Kidney tubule cell (primary cell): Measurements from ENCODE around the gene FOXF1.

Source experiments
- DNase-seq: peaks from one replicate; pipeline ENCODE4 v3.0.0-alpha.2; 2018; ENCODE audit warnings: low spot score

Gene FOXF1

DNA sequence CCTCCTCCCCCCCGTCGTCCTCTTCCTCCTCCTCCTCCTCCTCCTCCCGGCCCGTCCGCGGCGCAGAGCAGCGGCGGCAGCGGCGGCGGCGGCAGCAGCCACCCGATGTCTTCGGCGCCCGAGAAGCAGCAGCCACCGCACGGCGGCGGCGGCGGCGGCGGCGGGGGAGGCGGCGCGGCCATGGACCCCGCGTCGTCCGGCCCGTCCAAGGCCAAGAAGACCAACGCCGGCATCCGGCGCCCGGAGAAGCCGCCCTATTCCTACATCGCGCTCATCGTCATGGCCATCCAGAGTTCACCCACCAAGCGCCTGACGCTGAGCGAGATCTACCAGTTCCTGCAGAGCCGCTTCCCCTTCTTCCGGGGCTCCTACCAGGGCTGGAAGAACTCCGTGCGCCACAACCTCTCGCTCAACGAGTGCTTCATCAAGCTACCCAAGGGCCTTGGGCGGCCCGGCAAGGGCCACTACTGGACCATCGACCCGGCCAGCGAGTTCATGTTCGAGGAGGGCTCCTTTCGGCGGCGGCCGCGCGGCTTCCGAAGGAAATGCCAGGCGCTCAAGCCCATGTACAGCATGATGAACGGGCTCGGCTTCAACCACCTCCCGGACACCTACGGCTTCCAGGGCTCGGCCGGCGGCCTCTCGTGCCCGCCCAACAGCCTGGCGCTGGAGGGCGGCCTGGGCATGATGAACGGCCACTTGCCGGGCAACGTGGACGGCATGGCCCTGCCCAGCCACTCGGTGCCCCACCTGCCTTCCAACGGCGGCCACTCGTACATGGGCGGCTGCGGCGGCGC, at the start of gene FOXF1:
TSS of gene FOXF1 (plus strand) at position 63 of the 797 bp plus-strand sequence. CDS start at position 106, 43 bp downstream.
- peak; percentile 26 for DNase-seq

DNA sequence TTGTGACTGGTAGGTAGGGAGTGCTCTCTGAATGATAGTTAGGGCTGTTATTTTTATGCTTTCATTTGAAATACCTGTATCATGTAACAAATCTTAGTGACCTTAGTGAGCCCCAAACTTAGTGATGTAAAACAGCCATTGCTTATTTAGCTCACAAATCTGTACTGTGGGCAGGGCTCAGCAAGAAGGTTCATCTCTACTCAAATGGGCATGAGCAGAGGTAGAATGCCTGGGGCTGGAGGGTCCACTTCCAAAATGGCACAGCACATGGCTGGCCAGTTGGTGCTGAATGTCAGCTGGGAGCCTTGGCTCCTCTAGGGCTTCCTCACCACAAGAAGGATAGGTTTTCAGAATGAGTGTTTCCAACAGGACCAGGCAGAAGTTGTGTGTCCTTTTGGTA, 49.3 kb upstream of the FOXF1 start:
- no peak for DNase-seq

DNA sequence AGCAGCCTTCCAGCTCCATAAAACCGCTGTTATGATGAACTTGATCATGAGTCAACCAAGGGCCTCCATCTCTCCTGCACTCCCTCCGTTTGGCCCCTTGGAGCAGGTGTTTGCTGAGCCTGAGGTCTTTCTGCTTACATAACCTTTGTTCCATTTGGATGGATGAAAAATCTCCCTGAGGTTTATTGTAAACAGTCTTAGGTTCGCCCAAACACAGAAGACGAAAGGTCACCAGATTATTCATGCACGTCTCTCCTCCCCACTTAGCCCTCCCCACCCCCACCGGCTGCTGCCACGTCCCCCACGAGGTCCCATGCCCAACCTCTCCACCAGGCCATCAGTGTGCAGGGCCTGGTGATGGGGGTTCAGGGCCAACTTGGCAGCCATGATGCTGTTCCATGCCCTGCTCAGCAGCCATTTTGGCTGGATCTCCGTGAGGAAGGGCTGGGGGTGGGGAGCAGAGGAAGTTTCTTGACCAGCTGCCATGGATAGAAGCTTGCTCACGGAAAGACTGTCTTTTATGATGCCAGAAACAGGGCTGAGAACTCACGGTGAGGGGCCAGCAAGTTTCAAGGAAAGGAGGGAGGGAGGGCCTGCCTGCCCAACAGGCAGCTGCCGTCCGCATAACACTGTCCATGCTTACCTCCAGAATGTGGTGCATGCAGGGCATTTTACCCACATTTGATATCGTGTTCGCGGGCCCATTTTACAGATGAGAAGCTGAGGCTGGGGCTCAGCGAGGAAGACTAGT, 47.8 kb upstream of the FOXF1 start:
- DNase-seq: no peak

DNA sequence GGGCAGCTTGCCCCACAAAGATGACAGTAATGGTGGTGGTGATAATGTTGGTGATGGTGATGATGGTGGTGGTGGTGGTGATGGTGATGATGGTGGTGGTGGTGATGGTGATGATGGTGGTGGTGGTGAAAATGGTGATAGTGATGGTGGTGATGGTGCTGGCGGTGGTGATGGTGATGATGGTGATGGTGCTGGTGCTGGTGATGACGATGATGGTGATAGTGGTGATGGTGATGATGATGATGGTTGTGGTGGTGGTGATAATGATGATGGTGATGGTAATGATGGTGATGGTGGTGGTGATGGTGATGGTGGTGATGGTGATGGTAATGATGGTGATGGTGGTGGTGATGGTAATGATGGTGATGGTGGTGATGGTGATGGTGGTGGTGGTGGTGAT, 46.3 kb upstream of the FOXF1 start:
- no peak for DNase-seq

DNA sequence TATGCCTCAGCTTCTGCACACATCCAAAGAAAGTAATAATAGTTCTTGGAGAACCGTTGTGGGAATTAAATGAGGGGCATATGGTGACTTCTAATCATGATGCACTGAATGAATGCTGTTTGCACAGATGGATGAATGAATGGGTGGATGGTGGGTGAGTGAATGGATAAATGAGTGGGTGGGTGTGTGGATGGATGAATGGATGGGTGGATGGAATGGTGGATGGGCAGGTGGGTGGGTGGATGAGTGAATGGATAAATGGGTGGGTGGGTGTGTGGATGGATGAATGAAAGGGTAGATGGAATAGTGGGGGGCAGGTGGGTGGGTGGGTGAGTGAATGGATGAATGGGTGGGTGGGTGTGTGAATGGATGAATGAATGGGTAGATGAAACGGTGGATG, 44.9 kb upstream of the FOXF1 start:
- no peak for DNase-seq

DNA sequence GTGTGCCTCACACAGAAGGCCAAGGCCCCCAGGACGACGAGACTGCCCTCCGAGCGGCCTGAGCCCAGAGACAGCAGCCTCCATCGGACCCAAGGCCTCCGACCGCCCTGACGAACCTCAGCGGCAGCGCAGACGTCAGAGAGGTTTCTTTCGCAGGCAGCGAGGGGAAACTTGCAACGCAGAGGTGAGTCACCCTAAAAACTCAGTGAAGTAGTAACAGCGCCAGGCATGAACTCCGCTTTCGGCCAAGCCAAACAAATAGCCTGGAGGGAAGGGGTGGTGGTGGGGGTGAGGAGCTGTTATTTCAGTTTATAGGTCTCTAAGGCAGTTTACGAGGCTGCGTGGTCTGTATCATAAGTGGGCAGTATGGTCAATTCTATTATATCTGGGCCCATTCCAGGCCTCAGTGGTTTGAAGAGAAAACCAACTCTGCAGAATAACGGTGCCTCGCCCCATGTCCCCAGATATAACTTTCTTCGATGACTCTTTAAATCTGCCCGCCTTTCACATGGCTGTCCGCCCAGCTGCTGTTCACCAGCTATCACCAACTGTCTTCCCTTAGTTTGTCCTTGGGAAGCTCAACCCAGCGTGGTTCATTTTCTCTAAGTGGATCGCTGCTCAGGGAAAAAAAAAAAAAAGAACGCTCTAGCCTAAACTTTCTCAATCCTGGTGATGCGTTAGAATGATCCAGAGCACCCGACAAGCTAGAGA, 43.5 kb upstream of the FOXF1 start:
- DNase-seq: no peak

DNA sequence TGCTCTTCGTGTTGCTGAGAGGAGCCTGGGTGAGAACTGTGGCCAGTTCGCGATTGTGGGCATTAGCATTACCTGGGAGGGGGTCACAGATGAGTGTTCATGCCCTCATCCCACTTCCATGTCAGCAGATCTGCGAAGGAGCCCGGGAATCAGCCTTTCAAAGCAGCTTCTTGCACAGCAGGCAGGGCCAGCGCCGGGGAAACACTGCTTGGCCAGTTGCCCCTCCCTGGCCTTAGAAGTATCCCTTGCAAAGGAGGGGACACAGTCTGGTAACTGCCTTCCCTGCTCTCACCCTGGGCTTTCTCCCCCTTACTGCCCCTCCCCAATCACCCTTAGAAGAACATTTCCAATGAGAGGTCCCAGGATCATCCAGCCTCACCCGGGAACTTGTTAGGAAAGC, 42.8 kb upstream of the FOXF1 start:
- no peak for DNase-seq

DNA sequence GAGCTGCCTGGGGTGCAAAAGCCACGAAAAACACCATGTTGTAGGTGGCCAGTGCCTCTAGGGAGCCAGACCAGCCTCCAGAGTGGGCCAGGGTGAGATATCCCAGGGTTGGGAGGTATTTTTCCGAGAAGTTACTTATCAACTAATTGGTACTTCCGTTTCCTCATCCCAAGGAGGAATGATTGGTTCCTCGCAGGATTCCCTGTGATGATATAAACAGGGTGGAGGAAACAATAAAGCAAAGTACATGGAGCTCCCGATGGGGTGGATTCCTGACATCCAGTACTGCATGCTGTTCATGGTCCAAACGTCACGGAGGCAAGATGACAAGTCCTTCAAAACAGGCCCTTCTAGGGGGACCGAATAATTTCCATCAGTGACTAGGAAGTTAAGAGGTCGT, 39.4 kb upstream of the FOXF1 start:
- DNase-seq: no peak

DNA sequence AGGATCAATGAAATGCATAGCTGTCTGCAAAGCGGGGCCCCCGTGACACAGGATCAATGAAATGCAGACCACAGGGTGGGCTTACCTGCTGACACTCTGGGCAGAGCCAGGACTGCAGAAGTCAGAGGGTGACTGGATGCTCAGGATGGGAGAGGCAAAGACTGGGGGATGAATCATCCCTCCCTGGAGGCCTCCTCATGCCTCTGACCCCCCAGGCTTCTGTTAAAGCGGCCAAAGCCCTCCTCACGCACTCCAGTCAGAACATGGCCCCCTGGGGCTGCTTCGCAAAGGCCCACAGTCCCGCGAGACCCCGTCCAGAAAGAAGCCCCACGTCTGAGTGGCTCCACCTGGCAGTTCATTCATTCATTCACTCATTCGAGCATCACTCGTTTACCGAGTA, 38.4 kb upstream of the FOXF1 start:
- DNase-seq: no peak

DNA sequence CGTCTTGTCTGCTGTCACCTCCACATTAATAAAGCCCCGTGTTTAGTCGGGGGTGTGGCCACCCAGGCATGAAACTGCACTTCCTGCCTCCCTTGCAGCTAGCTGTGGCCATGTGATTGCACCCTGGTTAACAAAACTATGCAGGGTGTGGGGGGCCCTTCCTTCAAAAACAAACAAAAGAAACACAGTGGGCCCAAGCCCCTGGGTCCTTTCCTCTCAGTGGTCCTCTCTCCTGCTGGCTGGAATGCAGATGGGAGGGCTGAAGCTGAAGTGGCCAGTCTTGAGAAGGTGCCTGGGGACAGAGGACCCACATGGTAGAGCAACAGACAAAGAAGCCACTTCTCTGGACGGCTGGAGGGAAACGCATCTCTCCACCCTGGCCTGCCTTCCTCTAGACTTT, 38.0 kb upstream of the FOXF1 start:
- DNase-seq: no peak

DNA sequence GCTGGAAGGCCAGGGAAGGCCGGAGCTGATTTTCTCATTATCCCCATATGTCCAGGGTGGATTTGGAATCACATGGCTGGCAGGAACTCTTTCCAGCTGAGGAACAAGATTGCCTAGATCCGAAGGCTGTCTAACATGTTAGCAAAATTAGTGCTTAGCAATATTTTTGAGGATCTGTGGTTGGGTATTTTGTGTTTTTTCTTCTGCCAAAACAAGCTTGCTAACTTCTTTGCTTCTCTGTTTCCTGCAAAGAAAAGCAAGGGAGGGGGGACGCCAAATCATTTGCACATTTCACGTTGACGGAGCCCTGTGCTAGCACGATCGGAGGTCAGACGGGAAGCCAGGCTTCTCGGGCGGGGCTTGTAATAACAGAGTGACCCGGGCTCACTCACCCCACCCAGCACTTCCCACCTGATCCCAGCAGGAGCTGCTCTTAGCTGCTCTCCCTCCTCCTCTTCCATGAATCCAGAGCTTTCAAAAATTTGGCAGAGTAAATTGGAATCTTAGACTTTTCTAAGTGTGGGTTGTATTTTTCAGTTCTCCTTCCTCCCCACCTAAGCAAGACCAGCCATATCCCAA, 33.3 kb upstream of the FOXF1 start:
- no peak for DNase-seq

DNA sequence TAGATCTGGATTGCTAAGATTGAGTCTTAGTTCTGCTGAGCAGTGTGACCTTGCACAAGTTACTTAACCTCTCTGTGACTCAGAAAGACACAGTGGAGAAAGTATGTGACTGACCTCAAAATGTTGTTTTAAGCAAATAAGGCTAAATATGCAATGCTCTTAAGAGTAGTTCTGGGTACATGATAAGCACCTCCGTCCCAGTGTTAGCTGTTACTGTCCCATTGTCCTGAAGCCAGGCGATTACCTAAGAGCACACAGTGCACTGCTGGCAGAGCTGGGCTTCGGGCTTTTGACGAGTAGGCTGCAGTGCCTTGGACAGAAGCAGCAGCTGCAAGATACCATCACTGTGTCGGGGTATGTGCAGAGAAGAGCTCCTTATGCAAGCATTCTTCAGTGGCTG, 32.7 kb upstream of the FOXF1 start:
- DNase-seq: no peak

DNA sequence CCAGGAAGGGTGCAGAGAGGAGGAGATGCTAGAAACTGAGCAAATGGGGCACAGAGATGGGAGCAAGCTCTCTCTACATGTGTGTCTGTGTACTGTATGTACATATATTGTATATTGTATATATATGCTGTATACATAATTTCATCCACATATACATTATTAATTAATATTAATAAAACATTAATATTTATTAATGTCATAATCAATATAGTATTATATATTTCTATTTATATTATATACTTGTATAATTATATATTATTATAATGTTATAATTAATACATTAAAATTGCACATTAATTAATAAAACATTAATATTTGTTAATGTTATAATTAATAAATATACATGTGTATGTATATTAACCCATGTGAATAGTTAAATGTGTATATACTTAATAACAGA, 31.5 kb upstream of the FOXF1 start:
- no peak for DNase-seq

DNA sequence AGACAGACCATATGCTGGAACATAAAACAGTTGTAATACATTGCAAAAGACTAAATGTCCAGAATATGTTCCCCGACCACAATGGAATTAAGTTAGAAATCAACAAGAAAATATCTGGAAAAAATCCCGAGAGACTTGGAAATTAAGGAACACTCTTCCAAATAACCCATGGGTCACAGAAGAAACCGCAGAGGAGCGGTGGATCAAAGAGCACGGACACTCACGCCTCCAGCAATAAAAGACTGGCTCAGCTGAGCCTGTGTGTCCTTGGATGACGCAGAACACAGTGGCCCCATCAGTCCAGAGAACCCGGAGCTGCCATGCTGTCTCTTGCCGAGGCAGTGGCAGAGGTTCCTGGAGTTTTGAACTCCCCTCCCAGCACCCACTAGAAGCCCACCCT, 30.9 kb upstream of the FOXF1 start:
- DNase-seq: no peak

DNA sequence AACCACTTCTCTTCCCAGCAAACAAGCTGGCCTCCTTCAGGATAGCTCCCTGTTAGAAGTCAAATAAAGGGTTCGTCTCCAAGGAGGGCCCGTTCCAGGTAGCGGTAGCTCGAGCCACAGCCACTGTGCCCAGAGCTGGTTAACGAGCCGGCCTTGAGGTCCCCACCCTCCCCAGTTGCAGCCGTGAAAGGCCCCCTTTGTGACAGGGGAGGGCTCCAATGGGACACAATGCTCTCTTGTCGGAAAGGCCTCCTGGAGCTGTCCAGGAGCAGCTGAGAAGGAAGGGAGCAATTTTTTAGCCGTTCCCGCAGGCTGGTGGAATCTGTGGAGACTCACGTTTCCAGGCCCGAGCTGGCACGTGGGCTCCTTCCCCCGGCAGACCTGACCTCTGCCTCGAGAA, 29.9 kb upstream of the FOXF1 start:
- DNase-seq: no peak

DNA sequence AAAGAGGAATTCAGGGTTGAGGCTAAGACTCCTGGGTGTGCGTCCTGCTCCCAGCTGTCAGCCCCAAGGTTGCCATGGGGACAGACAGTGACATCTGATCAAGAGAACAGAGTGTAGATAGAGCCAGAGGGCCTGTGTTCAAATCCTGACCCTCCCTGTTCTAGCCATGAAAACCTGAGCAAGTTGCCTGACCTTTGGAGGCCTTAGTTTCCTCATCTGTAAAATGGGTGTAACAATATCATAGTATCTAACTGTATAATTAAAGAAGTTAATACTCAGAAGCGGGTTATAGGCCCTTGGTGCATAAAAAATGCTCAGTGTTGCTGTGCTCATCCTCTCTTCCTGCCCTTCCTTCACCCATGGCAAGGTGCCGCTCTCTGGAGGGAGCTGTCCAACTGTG, 28.7 kb upstream of the FOXF1 start:
- DNase-seq: no peak

DNA sequence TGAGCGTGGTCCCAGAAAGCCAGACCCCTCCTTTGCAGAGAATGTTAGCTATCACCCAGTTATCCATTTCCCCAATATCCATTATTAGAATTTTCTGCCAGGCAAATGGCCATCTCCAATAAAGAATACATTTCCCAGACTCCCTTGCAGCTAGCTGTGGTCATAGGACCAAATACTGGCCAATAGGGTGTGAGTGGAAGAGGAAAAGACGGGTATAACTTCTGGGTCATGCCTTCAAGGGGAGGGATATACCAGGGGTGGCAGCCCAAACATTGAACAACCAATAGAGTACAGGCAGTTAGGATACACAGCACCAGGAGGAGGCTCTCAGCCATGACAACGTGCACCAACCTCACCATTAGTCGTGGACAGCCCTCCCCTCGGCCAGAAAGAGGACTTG, 26.1 kb upstream of the FOXF1 start:
- no peak for DNase-seq

DNA sequence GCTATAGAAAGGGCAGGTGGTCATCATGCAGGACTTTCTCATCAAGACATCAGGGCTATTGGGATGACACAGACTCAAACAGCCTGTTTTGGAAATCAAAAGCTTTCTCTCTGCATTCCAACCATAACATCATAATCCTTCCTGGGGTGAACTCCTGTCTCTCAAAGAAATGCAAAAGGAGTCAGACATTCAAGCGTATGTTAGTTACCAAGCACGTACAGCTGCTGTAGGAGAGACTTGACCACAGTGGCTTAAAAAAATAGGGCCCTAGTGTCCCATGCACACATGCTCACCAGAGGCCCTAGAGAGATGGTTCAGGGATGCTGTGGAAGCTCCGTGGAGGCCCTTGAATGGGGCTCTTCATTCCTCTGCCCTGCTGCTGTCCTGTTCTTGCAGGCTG, 24.6 kb upstream of the FOXF1 start:
- DNase-seq: no peak

DNA sequence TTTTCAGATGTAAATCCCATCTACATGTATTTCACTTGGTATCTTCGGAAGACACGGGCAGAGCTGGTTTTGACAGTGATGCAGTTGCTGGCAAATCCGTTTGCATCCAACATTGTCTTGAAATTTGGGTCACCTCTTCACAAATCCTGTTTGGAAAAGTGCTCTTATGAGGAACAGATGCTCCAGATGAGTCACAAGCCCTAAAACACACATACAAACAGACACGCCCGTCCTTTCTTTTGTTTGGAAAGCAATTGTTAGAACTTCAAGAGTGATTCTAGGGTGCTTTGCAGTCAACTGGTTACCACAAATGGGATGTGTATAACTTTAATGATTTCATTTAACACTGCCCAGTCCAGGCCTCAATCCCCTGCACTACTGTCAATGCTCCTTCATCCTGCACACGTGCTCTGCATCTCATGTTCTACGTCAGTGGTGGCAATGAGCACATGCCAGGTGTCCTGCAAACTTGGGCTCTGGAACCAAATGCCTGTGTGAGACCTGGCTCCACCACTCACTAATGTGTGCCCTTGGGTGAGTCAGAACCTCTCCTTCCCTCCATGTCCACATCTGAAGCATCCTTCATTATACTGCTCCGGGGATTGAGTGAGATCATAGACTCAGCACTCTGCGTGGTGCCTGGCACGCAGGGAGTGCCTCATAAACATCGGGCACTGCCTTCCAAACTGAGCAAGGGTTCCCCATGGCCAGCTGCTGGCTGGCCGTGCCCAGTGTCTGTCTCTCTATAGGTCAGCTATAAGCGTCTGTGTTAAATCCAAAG, 19.3 kb upstream of the FOXF1 start:
- DNase-seq: no peak

DNA sequence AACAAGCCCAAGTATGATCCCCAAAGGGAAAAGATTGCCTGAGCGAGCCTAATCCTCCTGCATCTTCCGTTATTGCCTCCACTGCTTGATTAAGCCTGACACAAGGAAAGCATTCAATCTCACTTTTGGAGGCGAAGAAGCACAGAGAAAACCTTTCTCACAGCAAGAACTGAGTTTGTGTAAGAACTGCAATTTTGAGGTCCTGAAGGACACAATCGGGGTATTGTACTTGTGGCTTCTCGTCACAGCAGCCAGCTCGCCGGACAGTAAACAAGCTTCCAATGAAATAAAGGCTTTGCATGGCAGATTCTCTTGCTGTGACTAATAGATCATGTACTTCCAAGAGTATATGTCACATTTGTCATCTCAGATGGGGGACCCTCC, 18.7 kb upstream of the FOXF1 start:
- DNase-seq: no peak

DNA sequence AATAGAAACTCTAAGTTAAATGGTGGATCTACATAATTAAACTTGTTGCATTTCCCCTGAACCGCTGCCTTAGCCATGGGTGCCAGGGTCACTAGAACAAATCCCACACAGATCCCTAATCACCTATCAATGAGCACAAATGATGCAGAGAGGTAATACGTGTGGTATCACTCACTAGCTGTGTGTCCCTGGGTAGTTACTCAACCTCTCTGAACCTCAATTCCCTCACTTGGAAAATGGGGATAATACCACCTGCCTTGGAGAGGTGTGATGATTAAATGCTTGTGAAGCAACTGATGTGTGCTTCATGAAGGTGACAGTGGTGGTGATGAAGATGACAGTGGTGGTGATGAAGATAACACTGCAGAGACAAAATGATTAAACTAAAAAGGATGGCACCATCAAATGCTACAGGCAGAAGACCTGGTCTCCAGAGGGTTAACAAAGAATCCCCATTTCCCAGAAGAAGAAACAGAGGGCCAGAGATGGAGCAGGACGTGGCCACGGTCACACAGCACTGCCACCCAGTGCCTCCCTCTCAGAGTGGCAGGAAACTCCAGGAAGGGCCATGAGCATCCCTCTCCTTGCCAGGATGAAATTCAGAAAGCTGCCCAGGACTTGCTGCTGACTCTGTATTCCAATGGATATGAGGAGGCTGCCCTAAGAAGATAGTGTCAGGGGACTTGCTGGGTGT, 17.9 kb upstream of the FOXF1 start:
- no peak for DNase-seq
